Measurements from ENCODE around the gene UIMC1.

The UIMC1 gene

GRCh38 chr5:176954050-176954449, 52.5 kb downstream of the UIMC1 start:
- no peak for DNase-seq (ENCODE audit: low read depth in 2 of 2)

- DNase-seq (ENCODE audit: low read depth in 2 of 2): no peak
Observed at GRCh38 chr5:176952531-176953193, 53.9 kb downstream of the UIMC1 start.

- DNase-seq (ENCODE audit: low read depth in 2 of 2): no peak
Observed at GRCh38 chr5:176948458-176948857, 58.1 kb downstream of the UIMC1 start.

DNA sequence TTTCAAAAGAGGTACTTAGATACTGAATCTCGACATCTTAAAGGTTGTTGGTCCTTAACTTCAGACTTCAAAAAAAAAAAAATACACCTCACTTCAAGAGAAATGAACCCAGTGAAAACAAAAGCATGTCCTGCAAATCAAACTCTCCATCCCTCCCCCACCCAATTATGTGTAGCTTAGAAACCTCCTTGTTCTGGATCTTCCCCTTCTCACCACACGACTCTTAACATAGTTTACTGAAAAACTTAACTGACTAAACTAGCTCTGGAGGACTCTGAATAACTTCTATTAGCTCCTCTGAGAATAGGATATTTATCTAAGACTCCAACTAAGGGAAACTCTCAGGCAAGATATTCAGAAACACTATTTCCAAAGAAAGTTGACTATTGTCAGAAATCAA, 58.7 kb downstream of the UIMC1 start:
- no peak for DNase-seq (ENCODE audit: low read depth in 2 of 2)

DNA sequence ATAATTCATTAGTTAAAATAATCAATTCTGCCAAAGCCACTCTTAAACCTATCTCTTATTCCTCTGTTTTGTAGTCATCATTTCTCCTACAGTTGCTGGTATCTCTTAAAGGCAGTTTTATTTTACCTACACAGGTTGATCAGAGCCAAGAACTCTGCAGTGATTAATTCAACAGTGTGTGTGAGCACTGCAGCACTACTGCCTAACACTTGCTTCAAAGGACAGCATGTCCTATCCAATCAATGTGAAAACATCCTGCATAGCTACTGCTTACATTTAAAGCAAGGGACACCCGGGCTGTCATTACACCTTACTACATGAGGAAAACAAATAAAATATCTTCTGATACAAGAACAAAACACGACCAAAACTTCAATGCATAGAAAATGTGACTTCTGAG, 62.3 kb downstream of the UIMC1 start:
- DNase-seq (ENCODE audit: low read depth in 2 of 2): no peak

GRCh38 chr5:176943816-176944215, 62.8 kb downstream of the UIMC1 start:
- DNase-seq (ENCODE audit: low read depth in 2 of 2): no peak

- no peak for DNase-seq (ENCODE audit: low read depth in 2 of 2)
Observed at GRCh38 chr5:176941951-176942350, 64.6 kb downstream of the UIMC1 start.

DNA sequence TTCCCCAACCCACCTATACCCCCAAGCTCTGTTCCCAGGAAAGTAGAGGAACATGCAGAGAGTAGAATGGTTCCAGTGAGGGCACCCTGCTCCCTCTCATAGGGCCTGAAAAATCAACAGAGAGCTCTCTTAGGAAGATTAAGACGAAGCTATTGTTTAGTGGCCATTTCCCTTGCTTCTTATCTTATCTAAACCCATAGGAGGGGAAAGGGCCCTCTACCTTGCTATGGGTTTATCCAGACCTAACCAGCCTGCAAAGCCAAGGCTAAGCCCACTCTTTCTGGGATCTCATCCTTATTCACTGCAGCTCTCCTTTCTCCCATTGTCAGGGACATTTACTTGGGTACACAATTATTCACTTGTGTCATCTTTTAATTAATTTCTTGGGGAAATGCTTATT, 68.1 kb downstream of the UIMC1 start:
- no peak for DNase-seq (ENCODE audit: low read depth in 2 of 2)

DNA sequence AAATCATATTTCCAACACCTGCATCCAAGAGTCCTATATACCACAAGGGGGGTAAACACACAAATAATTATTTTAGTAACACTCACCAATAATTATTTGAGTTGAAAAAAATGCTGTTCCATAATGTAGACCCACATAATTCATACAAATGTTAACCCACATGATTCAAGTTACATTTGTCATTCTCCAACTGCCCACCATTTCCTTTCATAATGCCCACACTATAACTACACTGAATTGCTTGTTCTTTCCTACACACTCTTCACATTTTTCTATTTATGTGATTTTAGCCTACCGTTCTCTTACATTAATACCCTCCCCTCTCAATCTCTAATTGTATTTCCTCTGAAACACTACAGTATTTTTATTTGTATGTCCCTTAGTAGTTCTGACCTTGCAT, 71.6 kb downstream of the UIMC1 start:
- no peak for DNase-seq (ENCODE audit: low read depth in 2 of 2)

DNA sequence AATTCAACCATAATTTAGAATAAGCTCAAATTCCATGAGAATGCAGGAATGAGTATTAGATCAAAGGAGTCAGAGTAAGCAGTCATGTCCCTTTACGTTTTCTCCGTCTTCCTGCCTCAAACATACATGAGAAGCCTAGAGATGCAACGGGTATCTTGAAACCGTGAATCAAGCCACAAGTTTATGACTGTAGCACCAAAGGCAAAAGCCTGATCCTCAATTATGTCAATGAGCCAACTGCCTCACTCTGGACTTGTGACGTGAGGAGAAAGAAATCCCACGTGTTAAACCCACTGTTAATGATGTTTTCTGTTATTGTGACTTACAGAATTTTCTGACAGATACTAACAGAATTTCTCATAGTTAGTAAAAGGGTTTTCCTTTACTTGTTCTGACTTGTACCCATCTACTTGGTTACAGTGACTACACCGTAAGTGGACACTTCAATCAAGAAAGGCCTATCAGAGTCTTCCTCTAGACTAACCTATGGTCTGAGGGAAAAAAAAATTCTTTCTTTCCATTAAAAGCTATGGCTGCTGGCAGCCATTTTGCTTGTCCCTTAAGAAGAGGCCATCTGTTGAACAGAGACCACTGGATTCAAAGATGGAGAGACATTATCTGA, 72.2 kb downstream of the UIMC1 start:
- DNase-seq (ENCODE audit: low read depth in 2 of 2): no peak

GRCh38 chr5:176929654-176930053, 76.9 kb downstream of the UIMC1 start:
- DNase-seq (ENCODE audit: low read depth in 2 of 2): no peak

DNA sequence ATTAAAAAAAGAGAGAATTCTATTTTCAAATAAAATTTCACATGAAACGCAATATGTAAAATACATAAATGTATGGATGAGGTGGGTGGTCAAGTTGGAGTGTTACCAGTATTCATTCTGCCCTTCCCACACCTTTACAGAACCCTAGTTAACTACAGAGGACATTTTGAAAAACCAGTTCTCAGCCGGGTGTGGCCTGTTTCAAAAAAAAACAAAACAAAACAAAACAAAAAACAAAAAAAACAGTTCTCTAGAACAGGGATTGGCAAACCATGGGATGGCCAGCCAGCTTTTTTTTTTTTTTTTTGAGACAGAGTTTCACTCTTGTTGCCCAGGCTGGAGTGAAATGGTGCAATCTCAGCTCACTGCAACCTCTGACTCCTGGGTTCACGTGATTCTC, 79.0 kb downstream of the UIMC1 start:
- DNase-seq (ENCODE audit: low read depth in 2 of 2): no peak

DNA sequence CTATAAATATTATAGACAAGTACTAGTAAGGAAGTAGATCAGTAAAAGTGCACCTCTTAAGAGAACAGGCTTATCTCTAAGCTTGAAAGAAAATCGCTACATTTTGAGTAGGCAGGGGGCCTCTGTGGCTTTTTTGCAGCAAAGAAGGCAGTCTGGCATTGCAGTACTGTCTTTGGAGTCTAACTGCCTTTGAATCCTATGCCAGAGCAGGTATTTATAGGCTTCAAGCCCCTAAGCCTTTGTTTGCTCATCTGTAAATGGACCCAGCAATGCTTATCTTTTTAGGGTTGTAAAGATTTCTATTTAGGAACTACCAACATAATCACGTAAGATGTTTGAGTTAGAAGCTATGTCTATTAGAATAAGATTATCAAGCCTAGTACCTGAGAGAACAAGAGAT, 83.8 kb downstream of the UIMC1 start:
- no peak for DNase-seq (ENCODE audit: low read depth in 2 of 2)

GRCh38 chr5:176921714-176922113, 84.9 kb downstream of the UIMC1 start:
- DNase-seq (ENCODE audit: low read depth in 2 of 2): no peak

- DNase-seq (ENCODE audit: low read depth in 2 of 2): no peak
Observed at GRCh38 chr5:176918613-176919012, 88.0 kb downstream of the UIMC1 start.

GRCh38 chr5:176916337-176916736, 90.2 kb downstream of the UIMC1 start:
- no peak for DNase-seq (ENCODE audit: low read depth in 2 of 2)

DNA sequence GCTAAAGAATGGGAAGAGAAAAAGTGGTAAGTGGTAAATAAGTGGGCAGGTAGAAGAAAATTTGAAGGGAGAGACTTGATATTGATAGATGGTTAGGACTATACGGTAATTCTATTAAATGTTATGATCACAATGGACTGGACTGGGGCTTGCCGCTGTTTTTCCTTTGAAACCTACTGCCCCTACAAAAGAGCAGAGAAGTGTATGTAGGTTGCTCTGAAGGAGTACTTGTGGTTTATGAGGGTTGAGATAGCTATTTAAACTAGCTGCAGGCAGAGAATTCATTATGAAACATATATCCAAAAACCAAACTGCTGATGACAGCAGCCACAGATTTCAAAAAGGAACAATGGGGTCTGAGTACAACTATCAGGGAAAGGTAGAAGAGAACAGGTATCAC, 90.7 kb downstream of the UIMC1 start:
- DNase-seq (ENCODE audit: low read depth in 2 of 2): no peak

GRCh38 chr5:176912115-176912514, 94.5 kb downstream of the UIMC1 start:
- DNase-seq (ENCODE audit: low read depth in 2 of 2): no peak

- DNase-seq (ENCODE audit: low read depth in 2 of 2): no peak
Observed at GRCh38 chr5:176908675-176909368, 97.8 kb downstream of the UIMC1 start.

DNA sequence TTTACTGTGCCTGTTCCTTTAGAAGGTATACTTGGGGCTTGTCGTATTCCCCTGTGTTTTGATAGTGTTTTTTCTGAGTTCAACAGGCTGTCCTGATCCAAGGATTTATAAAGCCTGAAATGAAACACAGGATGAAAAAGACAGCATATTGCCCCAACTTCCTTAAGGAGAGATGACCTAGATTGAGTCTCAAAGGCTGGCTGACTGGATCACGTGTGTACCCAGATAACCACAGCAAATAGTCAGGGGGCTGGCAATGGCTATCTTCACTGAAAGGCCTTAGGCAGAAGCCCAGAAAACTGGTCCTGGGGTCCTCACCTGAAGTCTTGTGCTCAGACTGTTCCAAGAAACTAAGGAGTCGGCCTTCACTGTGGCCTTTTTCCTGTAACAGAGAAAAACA, 99.8 kb downstream of the UIMC1 start:
- DNase-seq (ENCODE audit: low read depth in 2 of 2): no peak

DNA sequence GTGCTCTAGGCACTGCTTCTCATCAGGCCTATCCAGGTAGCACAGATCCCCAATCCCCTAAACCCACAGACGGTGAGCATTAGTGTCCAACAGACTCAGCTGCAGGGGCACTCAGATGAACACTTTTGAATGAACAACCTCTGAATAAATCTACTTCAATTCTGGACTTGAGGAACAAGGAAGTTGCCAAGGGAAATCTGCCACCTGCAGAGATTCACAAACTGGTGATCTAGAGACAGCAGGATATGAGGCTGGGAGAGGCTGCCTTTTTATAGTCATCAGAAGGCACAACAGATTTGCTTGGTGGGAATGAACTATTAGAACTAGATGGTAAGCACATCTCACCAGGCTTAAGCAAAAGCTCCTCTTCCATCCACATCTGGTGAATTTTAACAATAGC, 100.5 kb downstream of the UIMC1 start:
- no peak for DNase-seq (ENCODE audit: low read depth in 2 of 2)

GRCh38 chr5:176904276-176904675, 102.3 kb downstream of the UIMC1 start:
- DNase-seq (ENCODE audit: low read depth in 2 of 2): no peak

GRCh38 chr5:176902911-176903664, 103.5 kb downstream of the UIMC1 start:
- DNase-seq (ENCODE audit: low read depth in 2 of 2): no peak

Data from stimulated activated CD8-positive, alpha-beta memory T cell treated with anti-CD3 and anti-CD28 coated beads, Interleukin-7, amount 100 ng/mL, for 1 hour (primary cell).